ENCODE data around the gene TENM4. TPM values are rescaled to one million over a fixed set of nuclear protein-coding genes. Genes with fewer than 3 reads are reported as not detected.

Gene TENM4
- total RNA-seq, 1 experiment from 2014 or later, result 25.0 TPM

DNA sequence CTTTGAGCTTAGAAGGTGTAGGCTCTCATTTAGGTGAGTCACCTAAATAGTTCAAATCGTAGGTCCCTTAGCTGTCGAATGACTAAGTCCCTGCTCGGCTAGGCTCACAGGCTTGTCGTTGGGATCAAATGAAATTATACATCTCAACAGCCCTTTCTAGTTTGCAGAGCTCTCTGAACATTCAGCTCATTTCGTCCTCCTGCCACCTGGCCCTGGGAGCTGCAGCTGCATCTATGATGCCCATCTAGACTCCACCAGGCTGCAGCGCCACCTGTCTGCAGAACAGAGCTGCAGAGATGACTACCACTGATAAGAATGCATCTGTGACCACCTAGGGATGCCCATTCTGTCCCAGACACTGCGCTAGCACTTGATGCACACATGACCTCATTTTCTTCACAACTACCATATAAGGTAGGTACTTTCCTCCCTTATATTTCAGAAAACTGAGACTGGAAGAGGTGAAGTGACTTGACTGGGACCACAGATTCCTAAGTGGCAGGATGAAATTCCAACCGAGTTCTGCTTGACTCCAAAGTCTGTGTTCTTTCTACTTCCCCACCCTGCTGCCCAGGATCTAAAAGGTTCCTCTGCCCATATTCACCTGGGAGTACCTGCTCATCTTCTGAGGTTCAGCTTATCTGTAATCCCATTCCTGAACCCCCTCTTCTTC lies 725.1 kb downstream of the TENM4 start:
- Mint-ChIP-seq H3K36me3 (no peaks in the 10 kb centered on the region), H3K27ac (no peak overlapping the region), H3K9me3 (no peaks in the 10 kb centered on the region), H3K4me1 (peaks cover 7% of the 10 kb centered on the region), H3K27me3 (ENCODE audit: low read depth) (no peaks in the 10 kb centered on the region), H3K4me3 (no peak overlapping the region)
- POLR2A ChIA-PET, result no interaction called here
- peak; percentile 89 for DNase-seq (ENCODE audit: low spot score)
- TF ChIP-seq ZNF396 (CRISPR knock-in tag; IDR thresholded peaks at IDR 0.05; ENCODE audit: borderline replicate concordance) (no peak), ZNF532 (CRISPR knock-in tag; IDR thresholded peaks at IDR 0.05; ENCODE audit: borderline replicate concordance) (no peak), ATF3 (CRISPR knock-in tag; conservative IDR thresholded peaks at IDR 0.05) (peak; percentile 69; the same call in 1 of the 2 replicates)
- TF ChIP-seq, protein P1, sequence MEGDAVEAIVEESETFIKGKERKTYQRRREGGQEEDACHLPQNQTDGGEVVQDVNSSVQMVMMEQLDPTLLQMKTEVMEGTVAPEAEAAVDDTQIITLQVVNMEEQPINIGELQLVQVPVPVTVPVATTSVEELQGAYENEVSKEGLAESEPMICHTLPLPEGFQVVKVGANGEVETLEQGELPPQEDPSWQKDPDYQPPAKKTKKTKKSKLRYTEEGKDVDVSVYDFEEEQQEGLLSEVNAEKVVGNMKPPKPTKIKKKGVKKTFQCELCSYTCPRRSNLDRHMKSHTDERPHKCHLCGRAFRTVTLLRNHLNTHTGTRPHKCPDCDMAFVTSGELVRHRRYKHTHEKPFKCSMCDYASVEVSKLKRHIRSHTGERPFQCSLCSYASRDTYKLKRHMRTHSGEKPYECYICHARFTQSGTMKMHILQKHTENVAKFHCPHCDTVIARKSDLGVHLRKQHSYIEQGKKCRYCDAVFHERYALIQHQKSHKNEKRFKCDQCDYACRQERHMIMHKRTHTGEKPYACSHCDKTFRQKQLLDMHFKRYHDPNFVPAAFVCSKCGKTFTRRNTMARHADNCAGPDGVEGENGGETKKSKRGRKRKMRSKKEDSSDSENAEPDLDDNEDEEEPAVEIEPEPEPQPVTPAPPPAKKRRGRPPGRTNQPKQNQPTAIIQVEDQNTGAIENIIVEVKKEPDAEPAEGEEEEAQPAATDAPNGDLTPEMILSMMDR (IDR thresholded peaks at IDR 0.05), result peak; percentile 73
- peak; percentile 99 for ATAC-seq
- CTCF ChIA-PET, result interaction anchor here (0.5 to 8.8 kb wide), 72 partner anchors 9 to 723 kb away, joined by 3 to 396 read pairs (median 5); partner anchors contain the start of gene NARS2

- Mint-ChIP-seq H3K27me3 (ENCODE audit: low read depth) (no peaks in the 10 kb centered on the region), H3K36me3 (no peaks in the 10 kb centered on the region)
These were observed 726.3 kb downstream of the TENM4 start for GRCh38 chr11:78714539-78714938.

More at GRCh38 chr11:78714539-78714938, 726.3 kb downstream of the TENM4 start:
- DNase-seq (ENCODE audit: low spot score) (peak; percentile 36), ATAC-seq (peak; percentile 45; the same call in 1 of the 2 replicates)
- Mint-ChIP-seq H3K4me3 (no peak overlapping the region), H3K4me1 (peaks cover 7% of the 10 kb centered on the region), H3K27ac (no peak overlapping the region), H3K9me3 (no peaks in the 10 kb centered on the region)
- ChIA-PET POLR2A (interaction anchor here (0.6 kb wide), 1 partner anchor 248 kb away, joined by 3 read pairs; no protein-coding TSS in a partner anchor), CTCF (interaction anchor here (0.6 to 8.8 kb wide), 12 partner anchors 17 to 386 kb away, joined by 3 to 396 read pairs (median 18); no protein-coding TSS in a partner anchor)
- TF ChIP-seq GTF2I (CRISPR knock-in tag; conservative IDR thresholded peaks at IDR 0.05) (no peak), FOXP1 (CRISPR knock-in tag; IDR thresholded peaks at IDR 0.05; ENCODE audit: borderline replicate concordance) (no peak), RORB (CRISPR knock-in tag; IDR thresholded peaks at IDR 0.05) (no peak), CREM (CRISPR knock-in tag; IDR thresholded peaks at IDR 0.05) (no peak), ATF3 (CRISPR knock-in tag; conservative IDR thresholded peaks at IDR 0.05) (no peak), ZNF121 (CRISPR knock-in tag; IDR thresholded peaks at IDR 0.05) (no peak), FOXJ3 (CRISPR knock-in tag; IDR thresholded peaks at IDR 0.05; ENCODE audit: borderline replicate concordance) (no peak), ZNF232 (CRISPR knock-in tag; IDR thresholded peaks at IDR 0.05) (no peak)
- TF ChIP-seq, protein P2, sequence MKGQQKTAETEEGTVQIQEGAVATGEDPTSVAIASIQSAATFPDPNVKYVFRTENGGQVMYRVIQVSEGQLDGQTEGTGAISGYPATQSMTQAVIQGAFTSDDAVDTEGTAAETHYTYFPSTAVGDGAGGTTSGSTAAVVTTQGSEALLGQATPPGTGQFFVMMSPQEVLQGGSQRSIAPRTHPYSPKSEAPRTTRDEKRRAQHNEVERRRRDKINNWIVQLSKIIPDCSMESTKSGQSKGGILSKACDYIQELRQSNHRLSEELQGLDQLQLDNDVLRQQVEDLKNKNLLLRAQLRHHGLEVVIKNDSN (CRISPR knock-in tag; IDR thresholded peaks at IDR 0.05), result no peak
- TF ChIP-seq, protein P3, sequence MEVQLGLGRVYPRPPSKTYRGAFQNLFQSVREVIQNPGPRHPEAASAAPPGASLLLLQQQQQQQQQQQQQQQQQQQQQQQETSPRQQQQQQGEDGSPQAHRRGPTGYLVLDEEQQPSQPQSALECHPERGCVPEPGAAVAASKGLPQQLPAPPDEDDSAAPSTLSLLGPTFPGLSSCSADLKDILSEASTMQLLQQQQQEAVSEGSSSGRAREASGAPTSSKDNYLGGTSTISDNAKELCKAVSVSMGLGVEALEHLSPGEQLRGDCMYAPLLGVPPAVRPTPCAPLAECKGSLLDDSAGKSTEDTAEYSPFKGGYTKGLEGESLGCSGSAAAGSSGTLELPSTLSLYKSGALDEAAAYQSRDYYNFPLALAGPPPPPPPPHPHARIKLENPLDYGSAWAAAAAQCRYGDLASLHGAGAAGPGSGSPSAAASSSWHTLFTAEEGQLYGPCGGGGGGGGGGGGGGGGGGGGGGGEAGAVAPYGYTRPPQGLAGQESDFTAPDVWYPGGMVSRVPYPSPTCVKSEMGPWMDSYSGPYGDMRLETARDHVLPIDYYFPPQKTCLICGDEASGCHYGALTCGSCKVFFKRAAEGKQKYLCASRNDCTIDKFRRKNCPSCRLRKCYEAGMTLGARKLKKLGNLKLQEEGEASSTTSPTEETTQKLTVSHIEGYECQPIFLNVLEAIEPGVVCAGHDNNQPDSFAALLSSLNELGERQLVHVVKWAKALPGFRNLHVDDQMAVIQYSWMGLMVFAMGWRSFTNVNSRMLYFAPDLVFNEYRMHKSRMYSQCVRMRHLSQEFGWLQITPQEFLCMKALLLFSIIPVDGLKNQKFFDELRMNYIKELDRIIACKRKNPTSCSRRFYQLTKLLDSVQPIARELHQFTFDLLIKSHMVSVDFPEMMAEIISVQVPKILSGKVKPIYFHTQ (CRISPR knock-in tag; IDR thresholded peaks at IDR 0.05), result no peak
- TF ChIP-seq, protein P4, sequence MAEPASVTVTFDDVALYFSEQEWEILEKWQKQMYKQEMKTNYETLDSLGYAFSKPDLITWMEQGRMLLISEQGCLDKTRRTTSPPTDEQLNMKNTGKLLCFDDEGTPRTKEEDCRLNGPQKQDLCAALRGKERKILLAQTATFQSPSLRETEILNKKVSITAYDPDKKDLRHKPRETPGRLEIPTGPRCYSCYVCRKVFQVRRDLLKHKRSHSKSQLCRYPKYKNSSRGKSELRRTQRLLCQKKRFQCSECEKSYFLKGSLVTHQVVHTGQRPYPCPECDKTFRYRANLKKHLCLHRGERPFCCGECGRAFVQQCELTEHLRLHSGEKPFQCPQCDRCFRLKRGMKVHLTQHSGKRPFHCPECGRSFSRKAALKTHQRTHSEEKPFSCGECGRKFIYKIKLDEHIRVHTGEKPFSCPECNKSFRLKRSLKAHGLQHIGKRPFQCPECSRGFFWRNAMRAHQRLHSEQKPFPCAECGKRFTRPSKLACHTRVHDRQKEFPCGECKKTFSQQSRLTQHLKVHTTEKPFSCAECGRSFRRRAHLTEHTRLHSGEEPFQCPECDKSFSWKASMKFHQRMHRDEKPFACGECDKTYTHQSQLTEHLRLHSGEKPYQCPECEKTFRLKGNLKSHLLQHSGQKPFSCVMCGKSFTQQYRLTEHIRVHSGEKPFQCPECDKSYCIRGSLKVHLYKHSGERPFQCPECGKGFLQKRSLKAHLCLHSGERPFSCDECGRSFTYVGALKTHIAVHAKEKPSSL (CRISPR knock-in tag; conservative IDR thresholded peaks at IDR 0.05), result no peak
- TF ChIP-seq, protein P5, sequence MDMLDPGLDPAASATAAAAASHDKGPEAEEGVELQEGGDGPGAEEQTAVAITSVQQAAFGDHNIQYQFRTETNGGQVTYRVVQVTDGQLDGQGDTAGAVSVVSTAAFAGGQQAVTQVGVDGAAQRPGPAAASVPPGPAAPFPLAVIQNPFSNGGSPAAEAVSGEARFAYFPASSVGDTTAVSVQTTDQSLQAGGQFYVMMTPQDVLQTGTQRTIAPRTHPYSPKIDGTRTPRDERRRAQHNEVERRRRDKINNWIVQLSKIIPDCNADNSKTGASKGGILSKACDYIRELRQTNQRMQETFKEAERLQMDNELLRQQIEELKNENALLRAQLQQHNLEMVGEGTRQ (CRISPR knock-in tag; IDR thresholded peaks at IDR 0.05), result no peak

Data from WTC11 (cell line).